OCI-LY1 (cell line): Measurements from ENCODE around the gene NSF.
"Not testable (repeated sequence)": the region's sequence is repeated elsewhere in the genome, so short reads cannot be mapped to it uniquely, and the experiment has no call there.

Experiments
- CTCF ChIP-seq: fragments of 200-600 bp; sonication (generic), shearing (Covaris generic); IDR thresholded peaks from 2 replicates; pipeline ENCODE4 v1.5.1; 2017; ENCODE audit warnings: mild to moderate bottlenecking, antibody characterized with exemption, low read length, moderate library complexity, mixed read lengths
- EZH2 ChIP-seq: fragments of 200-600 bp; sonication (generic), shearing (Covaris generic); IDR thresholded peaks from 2 replicates; pipeline ENCODE4 v1.8.0; 2017; ENCODE audit warnings: borderline replicate concordance, mixed run types, mild to moderate bottlenecking, antibody characterized with exemption, low read length, moderate library complexity, mixed read lengths

- not testable (repeated sequence) for TF ChIP-seq CTCF, EZH2
These were observed 10.3 kb downstream of the NSF start for GRCh38 chr17:46600767-46601166.
